ENCODE results near the gene LRMDA. TPM values are rescaled to one million over a fixed set of nuclear protein-coding genes. Genes with fewer than 3 reads are reported as not detected.

LRMDA gene
- total RNA-seq, 1 experiment from 2014 or later, result 0.10 TPM

GRCh38 chr10:75401569-75402485 is 29.6 kb upstream of the LRMDA start, which contains the start of gene ZNF503:
TSS of gene ZNF503 (minus strand) at chr10:75401764. CDS start at chr10:75401419, 345 bp downstream.
- peak; percentile 94 for DNase-seq (ENCODE audit: low spot score)

- no peak for DNase-seq (ENCODE audit: low spot score)
Observed at GRCh38 chr10:75402486-75403143, 28.8 kb upstream of the LRMDA start.

GRCh38 chr10:75403144-75403938 is 28.1 kb upstream of the LRMDA start:
- DNase-seq (ENCODE audit: low spot score), result no peak

- no peak for DNase-seq (ENCODE audit: low spot score)
Observed at GRCh38 chr10:75403939-75404814, 27.2 kb upstream of the LRMDA start.

GRCh38 chr10:75404815-75405597 is 26.4 kb upstream of the LRMDA start:
- DNase-seq (ENCODE audit: low spot score), result no peak

GRCh38 chr10:75405598-75406461 is 25.6 kb upstream of the LRMDA start:
- no peak for DNase-seq (ENCODE audit: low spot score)

- no peak for DNase-seq (ENCODE audit: low spot score)
Observed at GRCh38 chr10:75406462-75407223, 24.8 kb upstream of the LRMDA start.

- no peak for DNase-seq (ENCODE audit: low spot score)
Observed at GRCh38 chr10:75407224-75407712, 24.2 kb upstream of the LRMDA start.

GRCh38 chr10:75407713-75408508 is 23.5 kb upstream of the LRMDA start:
- DNase-seq (ENCODE audit: low spot score), result no peak

GRCh38 chr10:75408509-75408875 is 22.9 kb upstream of the LRMDA start:
- DNase-seq (ENCODE audit: low spot score), result no peak

GRCh38 chr10:75408911-75409885 is 22.2 kb upstream of the LRMDA start:
- peak; percentile 45 for DNase-seq (ENCODE audit: low spot score)

- DNase-seq (ENCODE audit: low spot score), result no peak
Observed at GRCh38 chr10:75410132-75411005, 21.1 kb upstream of the LRMDA start.

- no peak for DNase-seq (ENCODE audit: low spot score)
Observed at GRCh38 chr10:75414527-75414926, 16.9 kb upstream of the LRMDA start.

GRCh38 chr10:75417522-75417927 is 13.9 kb upstream of the LRMDA start:
- peak; percentile 28 for DNase-seq (ENCODE audit: low spot score)

GRCh38 chr10:75418293-75418692 is 13.1 kb upstream of the LRMDA start:
- DNase-seq (ENCODE audit: low spot score), result no peak
